Measurements from ENCODE around the gene TRIM52. TPM values are rescaled to one million over a fixed set of nuclear protein-coding genes. Genes with fewer than 3 reads are reported as not detected.

Gene TRIM52
- polyA plus RNA-seq, 1 donor from 2014 or later: 42.0 TPM

GRCh38 chr5:181230551-181230950, 30.4 kb downstream of the TRIM52 start:
- Histone ChIP-seq H3K36me3 (ENCODE audit: insufficient read depth, low read length) (no peaks in the 10 kb centered on the region), H2AFZ (ENCODE audit: low read depth, low read length) (no peak overlapping the region), H3K9ac (ENCODE audit: low read length) (no peak overlapping the region), H4K20me1 (ENCODE audit: insufficient read depth) (no peaks in the 10 kb centered on the region), H3K79me2 (replicated peaks; ENCODE audit: insufficient read depth, low read length) (peaks cover 7% of the 10 kb centered on the region), H3K9me3 (ENCODE audit: low read length) (no peaks in the 10 kb centered on the region), H3K9me2 (ENCODE audit: insufficient read depth, low read length) (no peaks in the 10 kb centered on the region), H3F3A (ENCODE audit: insufficient read depth, low read length, poor library complexity, severe bottlenecking) (no peaks in the 10 kb centered on the region), H3K4me2 (ENCODE audit: low read length) (no peak overlapping the region), H3K27ac (ENCODE audit: low read length) (no peak overlapping the region), H3K27me3 (ENCODE audit: insufficient read depth, low read depth, low read length) (no peaks in the 10 kb centered on the region), H3K4me3 (ENCODE audit: low read length) (no peak overlapping the region)
- TF ChIP-seq MXI1 (conservative IDR thresholded peaks at IDR 0.05; ENCODE audit: poor library complexity, severe bottlenecking) (no peak), EP300 (conservative IDR thresholded peaks at IDR 0.05; ENCODE audit: poor library complexity, severe bottlenecking) (no peak), POLR2AphosphoS5 (IDR thresholded peaks at IDR 0.05) (no peak), CTCF (IDR thresholded peaks at IDR 0.05; ENCODE audit: poor library complexity, severe bottlenecking) (no peak), EZH2 (IDR thresholded peaks at IDR 0.05; ENCODE audit: borderline replicate concordance, insufficient read depth, low read length, poor library complexity, severe bottlenecking) (no peak), REST (IDR thresholded peaks at IDR 0.05; ENCODE audit: borderline replicate concordance) (no peak), TAF1 (IDR thresholded peaks at IDR 0.05; ENCODE audit: low read depth) (no peak), RAD21 (conservative IDR thresholded peaks at IDR 0.05) (no peak), SMC3 (conservative IDR thresholded peaks at IDR 0.05; ENCODE audit: poor library complexity) (no peak)

GRCh38 chr5:181229996-181230395, 30.9 kb downstream of the TRIM52 start:
- no peak overlapping the region for H3K4me3 ChIP-seq (ENCODE audit: low read length)
- H4K20me1 ChIP-seq (ENCODE audit: insufficient read depth): no peaks in the 10 kb centered on the region
- H3K4me2 ChIP-seq (ENCODE audit: low read length): no peak overlapping the region
- H3K9me3 ChIP-seq (ENCODE audit: low read length): no peaks in the 10 kb centered on the region
- no peaks in the 10 kb centered on the region for H3K36me3 ChIP-seq (ENCODE audit: insufficient read depth, low read length)
- H2AFZ ChIP-seq (ENCODE audit: low read depth, low read length): no peak overlapping the region
- H3K79me2 ChIP-seq (replicated peaks; ENCODE audit: insufficient read depth, low read length): peaks cover 12% of the 10 kb centered on the region
- no peak overlapping the region for H3K9ac ChIP-seq (ENCODE audit: low read length)
- H3K27ac ChIP-seq (ENCODE audit: low read length): no peak overlapping the region
- H3K9me2 ChIP-seq (ENCODE audit: insufficient read depth, low read length): no peaks in the 10 kb centered on the region
- H3F3A ChIP-seq (ENCODE audit: insufficient read depth, low read length, poor library complexity, severe bottlenecking): no peaks in the 10 kb centered on the region
- H3K27me3 ChIP-seq (ENCODE audit: insufficient read depth, low read depth, low read length): no peaks in the 10 kb centered on the region
- no peak for TF ChIP-seq MXI1 (conservative IDR thresholded peaks at IDR 0.05; ENCODE audit: poor library complexity, severe bottlenecking)
- TF ChIP-seq REST (IDR thresholded peaks at IDR 0.05; ENCODE audit: borderline replicate concordance): no peak
- no peak for TF ChIP-seq EZH2 (IDR thresholded peaks at IDR 0.05; ENCODE audit: borderline replicate concordance, insufficient read depth, low read length, poor library complexity, severe bottlenecking)
- no peak for TF ChIP-seq EP300 (conservative IDR thresholded peaks at IDR 0.05; ENCODE audit: poor library complexity, severe bottlenecking)
- no peak for TF ChIP-seq RAD21 (conservative IDR thresholded peaks at IDR 0.05)
- no peak for TF ChIP-seq TAF1 (IDR thresholded peaks at IDR 0.05; ENCODE audit: low read depth)
- TF ChIP-seq SMC3 (conservative IDR thresholded peaks at IDR 0.05; ENCODE audit: poor library complexity): no peak
- no peak for TF ChIP-seq POLR2AphosphoS5 (IDR thresholded peaks at IDR 0.05)
- TF ChIP-seq CTCF (IDR thresholded peaks at IDR 0.05; ENCODE audit: poor library complexity, severe bottlenecking): no peak
